GM12872 (cell line): ENCODE data around the gene NPTX1.

Experiments
- CTCF ChIP-seq: IDR thresholded peaks from 3 replicates; pipeline ENCODE4 v1.5.1; 2011; ENCODE audit warnings: low read depth, mild to moderate bottlenecking, low read length, moderate library complexity; ENCODE audit not compliant: insufficient read depth

NPTX1 gene

GRCh38 chr17:80481284-80482057 lies 5.1 kb upstream of the NPTX1 start:
- no peak for TF ChIP-seq CTCF

DNA sequence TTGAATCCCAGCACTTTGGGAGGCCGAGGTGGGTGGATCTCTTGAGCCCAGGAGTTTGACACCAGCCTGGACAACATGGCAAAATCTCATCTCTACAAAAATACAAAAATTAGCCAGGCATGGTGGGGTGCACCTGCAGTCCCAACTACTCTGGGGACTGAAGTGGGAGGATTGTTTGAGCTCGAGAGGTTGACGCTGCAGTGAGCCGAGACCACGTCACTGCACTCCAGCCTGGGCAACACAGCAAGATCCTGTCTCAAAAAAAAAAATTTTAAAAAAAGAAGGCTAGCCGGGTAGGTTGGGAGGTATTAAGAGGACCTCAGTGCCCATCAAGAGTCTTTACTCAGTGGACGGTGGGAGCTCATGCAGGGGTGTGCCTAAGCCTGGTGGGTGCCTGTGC lies 3.8 kb upstream of the NPTX1 start:
- TF ChIP-seq CTCF: no peak

- TF ChIP-seq CTCF: no peak
Observed at GRCh38 chr17:80479246-80479566, 2.8 kb upstream of the NPTX1 start.

GRCh38 chr17:80478487-80479245 lies 2.3 kb upstream of the NPTX1 start:
- no peak for TF ChIP-seq CTCF

DNA sequence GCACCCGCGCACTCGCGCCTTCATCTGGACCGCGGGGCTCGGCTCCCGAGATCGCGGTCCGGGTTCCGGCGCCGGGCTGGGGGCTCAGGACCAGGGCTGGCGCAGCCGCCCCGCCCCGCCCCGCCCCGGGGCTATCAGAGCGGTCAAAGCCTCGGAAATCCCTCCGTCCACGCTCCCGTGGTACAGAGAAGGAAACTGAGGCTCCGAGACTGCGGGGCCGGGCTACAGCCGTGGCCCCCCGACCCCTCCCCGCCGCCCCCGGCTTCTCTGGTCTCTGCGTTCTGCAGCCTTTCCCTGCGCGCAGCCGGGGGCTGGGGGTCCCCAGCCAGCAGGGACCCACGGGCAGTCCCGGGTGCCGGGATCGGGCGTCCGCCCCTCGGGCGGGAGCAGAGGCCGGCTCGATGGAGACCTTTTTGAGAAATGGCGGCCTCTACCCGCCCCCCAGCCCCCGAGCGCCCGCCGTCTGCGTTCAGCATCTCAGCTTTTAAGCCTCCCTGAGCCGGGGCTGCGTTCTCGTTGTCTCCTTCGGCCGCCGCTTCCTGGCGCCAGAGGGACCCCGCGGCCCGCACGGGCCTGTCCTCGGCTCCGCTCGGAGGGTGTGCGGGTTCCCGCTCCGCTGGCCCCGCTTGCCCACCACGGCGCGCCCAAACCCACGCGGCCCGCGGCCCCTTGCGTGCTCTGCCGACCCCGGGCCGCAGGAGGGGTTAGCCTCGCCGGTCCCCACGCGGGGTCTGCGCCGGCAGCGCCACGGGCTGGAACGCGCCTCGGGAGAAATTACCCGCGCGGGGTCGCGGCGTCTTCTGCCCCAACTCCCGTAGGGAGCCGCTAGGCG lies 1.5 kb upstream of the NPTX1 start:
- TF ChIP-seq CTCF: no peak

DNA sequence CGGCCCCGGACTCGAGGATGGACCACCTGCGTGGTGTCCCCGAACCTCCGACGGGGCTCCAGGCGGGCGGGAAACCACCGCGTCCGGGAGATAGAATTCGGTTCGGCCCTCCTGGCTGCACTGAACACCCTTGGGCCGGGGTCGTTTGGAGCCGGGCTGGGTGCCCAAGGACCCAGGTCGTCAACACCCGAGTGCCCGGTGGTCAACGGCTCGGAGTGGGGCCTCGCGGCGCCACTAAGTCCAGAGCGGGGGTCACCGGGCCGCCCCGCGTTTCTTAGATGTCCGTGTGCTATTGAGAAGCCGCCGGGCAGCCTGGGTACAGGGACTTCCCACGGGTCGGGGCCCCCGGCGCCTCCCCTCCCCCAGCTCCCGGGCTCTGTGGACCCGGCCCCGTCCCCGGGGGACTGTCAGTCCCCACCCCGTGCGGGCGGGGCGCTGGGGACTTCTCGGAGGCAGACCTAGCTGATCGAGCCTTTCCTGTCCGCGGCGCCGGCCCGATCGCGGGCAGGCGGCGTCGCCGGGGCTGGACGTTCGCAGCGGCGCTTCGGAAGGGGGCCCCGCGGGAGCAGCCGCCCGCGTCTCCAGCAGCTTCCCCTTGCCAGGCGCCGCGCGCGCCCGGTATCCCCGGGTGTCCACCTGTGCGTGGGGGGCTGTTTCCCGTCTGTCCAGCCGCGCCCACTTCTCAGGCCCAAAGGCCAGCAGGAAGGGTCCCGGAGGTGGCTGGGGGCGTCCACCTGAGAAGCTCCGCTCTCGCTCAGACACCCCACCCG lies 655 bp upstream of the NPTX1 start:
- TF ChIP-seq CTCF: no peak
